NB4 (cell line): Measurements from ENCODE around the gene ALOX15B.

Experiments
- POLR2A ChIP-seq: IDR thresholded peaks from 2 replicates; pipeline ENCODE4 v1.6.1; 2011; ENCODE audit warnings: mild to moderate bottlenecking; ENCODE audit not compliant: insufficient read length; ENCODE audit errors: extremely low read depth
- TF ChIP-seq, protein P1 (sequence below): IDR thresholded peaks from one replicate; pipeline ENCODE4 v1.5.1; 2012; ENCODE audit warnings: low read depth, low read length

DNA sequence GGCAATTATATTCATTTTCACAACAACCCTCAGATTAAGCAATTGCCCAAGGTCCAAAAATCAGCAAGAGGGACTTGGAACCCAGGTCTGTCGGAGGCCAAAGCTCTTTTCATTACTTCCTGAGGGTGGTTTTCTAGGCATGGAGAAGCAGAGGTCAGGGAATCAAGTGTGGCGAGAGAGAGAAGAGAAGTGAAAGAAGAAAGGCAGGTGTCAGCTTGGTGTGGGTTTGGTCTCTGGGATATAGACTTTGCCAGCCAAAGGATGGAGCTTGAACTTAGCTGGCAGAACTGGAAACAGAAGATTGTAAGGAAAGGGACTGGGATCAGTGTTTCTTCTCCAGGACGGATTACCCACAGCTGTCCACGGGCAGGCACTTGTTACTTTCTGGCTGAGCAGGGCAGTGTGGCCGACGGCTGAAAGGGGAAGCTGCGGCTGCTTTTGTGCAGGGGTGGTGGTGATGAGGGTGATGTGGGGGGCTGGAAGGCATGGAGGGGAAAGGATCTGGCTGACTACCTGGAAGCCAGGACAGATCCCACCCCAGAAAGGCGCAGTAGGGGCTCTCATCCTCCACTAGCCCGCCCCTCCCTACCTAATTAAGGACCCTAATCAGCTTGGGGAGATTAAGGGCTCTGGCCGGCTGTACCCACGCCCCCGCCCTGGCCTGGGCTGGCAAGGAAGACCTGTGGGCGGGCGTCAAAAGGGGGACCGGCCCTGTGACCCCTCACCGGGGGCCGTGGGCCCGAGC is 36.7 kb upstream of the ALOX15B start, which contains the start of gene GUCY2D:
- TF ChIP-seq, protein P1, sequence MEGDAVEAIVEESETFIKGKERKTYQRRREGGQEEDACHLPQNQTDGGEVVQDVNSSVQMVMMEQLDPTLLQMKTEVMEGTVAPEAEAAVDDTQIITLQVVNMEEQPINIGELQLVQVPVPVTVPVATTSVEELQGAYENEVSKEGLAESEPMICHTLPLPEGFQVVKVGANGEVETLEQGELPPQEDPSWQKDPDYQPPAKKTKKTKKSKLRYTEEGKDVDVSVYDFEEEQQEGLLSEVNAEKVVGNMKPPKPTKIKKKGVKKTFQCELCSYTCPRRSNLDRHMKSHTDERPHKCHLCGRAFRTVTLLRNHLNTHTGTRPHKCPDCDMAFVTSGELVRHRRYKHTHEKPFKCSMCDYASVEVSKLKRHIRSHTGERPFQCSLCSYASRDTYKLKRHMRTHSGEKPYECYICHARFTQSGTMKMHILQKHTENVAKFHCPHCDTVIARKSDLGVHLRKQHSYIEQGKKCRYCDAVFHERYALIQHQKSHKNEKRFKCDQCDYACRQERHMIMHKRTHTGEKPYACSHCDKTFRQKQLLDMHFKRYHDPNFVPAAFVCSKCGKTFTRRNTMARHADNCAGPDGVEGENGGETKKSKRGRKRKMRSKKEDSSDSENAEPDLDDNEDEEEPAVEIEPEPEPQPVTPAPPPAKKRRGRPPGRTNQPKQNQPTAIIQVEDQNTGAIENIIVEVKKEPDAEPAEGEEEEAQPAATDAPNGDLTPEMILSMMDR = no peak
- TF ChIP-seq POLR2A = no peak
